ENCODE data around the gene REEP5.
"Not testable (repeated sequence)": the region's sequence is repeated elsewhere in the genome, so short reads cannot be mapped to it uniquely, and the experiment has no call there.

Gene REEP5

GRCh38 chr5:112960315-112960714 is 38.3 kb upstream of the REEP5 start:
- Histone ChIP-seq H3K27ac (no peak overlapping the region), H3K4me3 (no peak overlapping the region)
- no peak for TF ChIP-seq CTCF (IDR thresholded peaks at IDR 0.05)
- DNase-seq (ENCODE audit: low spot score) = no peak

GRCh38 chr5:112959872-112960271 is 37.8 kb upstream of the REEP5 start:
- DNase-seq (ENCODE audit: low spot score); H3K4me3 ChIP-seq; H3K27ac ChIP-seq: not testable (repeated sequence)

GRCh38 chr5:112958093-112959088 is 36.4 kb upstream of the REEP5 start:
- no peak for DNase-seq (ENCODE audit: low spot score)
- peak overlapping the region; percentile 4 to 42 for H3K27ac ChIP-seq
- peak overlapping the region; percentile 28 for H3K4me3 ChIP-seq
- no peak for TF ChIP-seq CTCF (IDR thresholded peaks at IDR 0.05)

- DNase-seq (ENCODE audit: low spot score) = no peak
- Histone ChIP-seq H3K27ac (no peak overlapping the region), H3K4me3 (no peak overlapping the region)
- no peak for TF ChIP-seq CTCF (IDR thresholded peaks at IDR 0.05)
Measured at GRCh38 chr5:112957036-112957808, 35.2 kb upstream of the REEP5 start.

- H3K4me3 ChIP-seq = no peak overlapping the region
- no peak overlapping the region for H3K27ac ChIP-seq
- no peak for DNase-seq (ENCODE audit: low spot score)
- TF ChIP-seq CTCF (IDR thresholded peaks at IDR 0.05) = no peak
Measured at GRCh38 chr5:112956606-112957005, 34.6 kb upstream of the REEP5 start.

GRCh38 chr5:112951124-112951702 is 29.2 kb upstream of the REEP5 start:
- H3K4me3 ChIP-seq = no peak overlapping the region
- no peak for DNase-seq (ENCODE audit: low spot score)
- TF ChIP-seq CTCF (IDR thresholded peaks at IDR 0.05) = no peak
- H3K27ac ChIP-seq = no peak overlapping the region

GRCh38 chr5:112948458-112948857 is 26.4 kb upstream of the REEP5 start:
- Histone ChIP-seq H3K4me3 (no peak overlapping the region), H3K27ac (no peak overlapping the region)
- no peak for DNase-seq (ENCODE audit: low spot score)
- TF ChIP-seq CTCF (IDR thresholded peaks at IDR 0.05) = no peak
